GM21360 (cell line): Measurements from ENCODE around the gene CAB39.

Experiments
- ATAC-seq: cut with Tn5 transposase; IDR thresholded peaks from one replicate; pipeline ENCODE4 v1.9.1; 2021; ENCODE audit warnings: mild to moderate bottlenecking, moderate library complexity; ENCODE audit not compliant: unreplicated experiment

The CAB39 gene

GRCh38 chr2:230712443-230713330, at the start of gene CAB39:
TSS of gene CAB39 (plus strand) at chr2:230712842. CDS start at chr2:230760002, 47,160 bp downstream.
- peak; percentile 83 for ATAC-seq

DNA sequence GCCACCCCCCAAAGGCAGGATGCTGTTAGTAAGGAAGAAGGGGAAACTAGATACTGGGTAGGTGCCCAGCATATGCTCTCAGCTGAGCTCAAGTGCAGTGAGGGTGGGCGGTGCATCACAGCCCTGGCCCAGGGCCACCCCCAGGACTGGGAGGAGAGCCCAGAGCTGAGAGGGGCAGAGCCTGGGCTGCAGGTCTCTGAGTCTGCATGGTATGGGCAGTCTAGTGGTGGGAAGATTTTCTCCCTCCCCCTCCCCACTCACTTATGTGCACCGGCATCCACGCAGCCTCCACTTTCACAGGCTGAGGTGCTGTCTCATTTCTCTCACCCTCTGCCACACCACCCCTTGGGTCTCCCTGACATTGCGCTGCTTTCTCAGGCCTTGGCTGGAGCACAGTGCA, 48.5 kb upstream of the CAB39 start:
- ATAC-seq = no peak

- ATAC-seq = no peak
These were observed 47.8 kb upstream of the CAB39 start for GRCh38 chr2:230664844-230665243.

GRCh38 chr2:230665263-230665691, 47.4 kb upstream of the CAB39 start:
- ATAC-seq = no peak

DNA sequence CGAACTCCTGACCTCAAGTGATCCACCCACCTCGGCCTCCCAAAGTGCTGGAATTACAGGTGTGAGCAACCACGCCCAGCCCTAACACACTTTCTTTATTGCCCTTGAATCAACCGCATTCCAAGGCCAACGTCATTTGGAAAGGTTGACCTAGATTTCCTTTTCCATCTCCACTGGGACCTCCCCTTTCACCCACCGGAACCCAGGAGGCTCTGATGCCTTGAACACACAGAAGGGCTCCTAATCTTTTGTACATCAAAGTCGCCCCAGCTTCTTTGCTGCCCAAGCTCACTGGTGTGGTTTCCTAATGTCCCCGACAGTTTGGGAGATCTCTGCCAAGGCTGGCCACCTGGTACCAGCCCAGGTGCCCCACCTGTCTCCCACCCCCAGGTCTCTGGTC, 46.2 kb upstream of the CAB39 start:
- ATAC-seq = no peak

GRCh38 chr2:230666885-230667712, 45.5 kb upstream of the CAB39 start:
- no peak for ATAC-seq

GRCh38 chr2:230668184-230668938, 44.3 kb upstream of the CAB39 start:
- peak; percentile 59 for ATAC-seq

GRCh38 chr2:230668939-230669303, 43.7 kb upstream of the CAB39 start:
- ATAC-seq = peak; percentile 32

GRCh38 chr2:230669386-230669950, 43.2 kb upstream of the CAB39 start:
- no peak for ATAC-seq

DNA sequence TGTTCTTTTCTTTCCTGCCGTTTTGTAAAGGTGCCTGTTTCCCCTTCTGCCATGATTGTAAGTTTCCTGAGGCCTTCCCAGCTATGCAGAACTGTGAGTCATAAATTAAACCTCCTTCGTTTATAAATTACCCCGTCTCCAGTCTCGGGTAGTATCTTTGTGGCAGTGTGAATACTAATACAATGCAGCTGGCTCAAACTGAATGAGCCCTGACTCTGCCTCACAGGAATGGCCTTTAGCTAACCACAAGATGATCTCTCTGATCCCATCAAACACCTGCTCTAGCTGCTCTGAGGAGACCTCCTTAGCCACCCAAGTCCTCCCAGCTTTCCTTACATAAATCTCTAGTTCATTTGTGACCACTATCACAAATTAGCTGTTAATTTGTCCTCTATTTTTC, 41.5 kb upstream of the CAB39 start:
- no peak for ATAC-seq

GRCh38 chr2:230672836-230673235, 39.8 kb upstream of the CAB39 start:
- ATAC-seq = no peak

DNA sequence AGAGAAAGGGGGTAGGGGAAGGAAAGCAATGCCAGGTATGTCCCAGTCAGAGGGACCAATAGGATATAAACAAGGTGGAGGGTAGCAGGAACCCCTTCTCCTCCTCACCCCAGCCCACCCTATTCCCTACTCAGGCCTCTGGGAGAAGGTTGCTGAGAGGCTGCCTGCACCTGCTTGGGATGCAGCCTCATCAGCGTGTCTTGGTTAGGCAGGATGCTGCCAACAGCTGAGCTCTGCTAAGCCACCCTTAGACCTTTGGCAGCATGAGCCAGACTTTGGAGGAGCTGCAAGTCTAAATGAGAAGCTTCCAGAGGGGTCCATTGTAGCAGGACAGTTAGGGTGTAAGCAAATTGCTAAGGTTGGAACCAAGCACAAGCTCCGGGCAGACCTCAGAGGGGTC, 38.2 kb upstream of the CAB39 start:
- ATAC-seq = no peak

DNA sequence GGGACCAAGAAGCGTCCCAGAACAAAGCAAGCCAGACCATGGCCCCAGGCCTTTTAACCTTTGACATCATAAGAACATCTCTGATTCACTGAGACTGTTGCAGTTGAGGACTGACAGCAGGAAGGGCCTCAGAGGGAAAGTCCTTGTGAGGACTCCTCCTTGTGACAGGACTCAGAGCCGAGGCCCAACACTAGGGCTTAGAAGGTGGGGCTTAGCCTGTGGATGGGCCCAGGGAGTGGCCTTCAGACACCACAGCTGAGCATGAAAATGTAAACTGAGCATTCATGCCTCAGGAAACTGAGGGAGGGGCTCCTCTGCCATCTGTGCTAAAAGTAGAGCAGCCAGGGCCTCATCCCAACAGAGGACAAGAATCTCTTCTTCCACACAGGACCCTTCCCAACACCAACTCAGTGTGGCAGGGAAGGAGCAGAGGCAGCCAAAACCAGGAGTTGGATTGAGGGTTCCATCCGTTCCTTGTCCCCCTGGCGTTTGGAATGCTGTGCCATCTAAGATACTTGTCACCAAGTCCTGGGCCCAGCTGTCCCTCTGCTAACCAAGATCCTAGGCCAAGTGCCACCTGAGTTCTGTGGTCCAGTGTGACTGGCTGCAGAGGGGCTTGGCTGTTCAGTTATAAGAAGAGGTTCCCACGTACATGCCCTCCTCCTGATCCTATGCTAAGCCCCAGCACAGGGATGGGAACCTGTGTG, 37.5 kb upstream of the CAB39 start:
- no peak for ATAC-seq

DNA sequence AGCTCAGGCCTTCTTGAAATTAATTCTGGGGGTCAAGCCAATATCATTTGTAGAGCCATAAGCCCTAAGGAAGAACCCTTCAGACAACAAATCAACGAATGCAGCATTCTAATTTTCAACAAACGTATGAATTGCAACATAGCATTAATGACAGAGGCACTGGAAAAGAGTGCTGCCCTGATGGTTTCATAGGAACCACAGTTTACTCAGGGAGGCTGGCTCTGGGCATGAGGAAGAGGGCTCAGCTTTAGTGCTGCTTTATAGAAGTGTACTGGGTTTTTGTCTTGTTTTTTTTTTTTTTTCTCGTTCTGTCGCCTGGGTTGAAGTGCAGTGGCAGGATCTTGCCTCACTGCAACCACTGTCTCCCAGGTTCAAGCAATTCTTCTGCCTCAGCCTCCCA, 36.1 kb upstream of the CAB39 start:
- no peak for ATAC-seq

DNA sequence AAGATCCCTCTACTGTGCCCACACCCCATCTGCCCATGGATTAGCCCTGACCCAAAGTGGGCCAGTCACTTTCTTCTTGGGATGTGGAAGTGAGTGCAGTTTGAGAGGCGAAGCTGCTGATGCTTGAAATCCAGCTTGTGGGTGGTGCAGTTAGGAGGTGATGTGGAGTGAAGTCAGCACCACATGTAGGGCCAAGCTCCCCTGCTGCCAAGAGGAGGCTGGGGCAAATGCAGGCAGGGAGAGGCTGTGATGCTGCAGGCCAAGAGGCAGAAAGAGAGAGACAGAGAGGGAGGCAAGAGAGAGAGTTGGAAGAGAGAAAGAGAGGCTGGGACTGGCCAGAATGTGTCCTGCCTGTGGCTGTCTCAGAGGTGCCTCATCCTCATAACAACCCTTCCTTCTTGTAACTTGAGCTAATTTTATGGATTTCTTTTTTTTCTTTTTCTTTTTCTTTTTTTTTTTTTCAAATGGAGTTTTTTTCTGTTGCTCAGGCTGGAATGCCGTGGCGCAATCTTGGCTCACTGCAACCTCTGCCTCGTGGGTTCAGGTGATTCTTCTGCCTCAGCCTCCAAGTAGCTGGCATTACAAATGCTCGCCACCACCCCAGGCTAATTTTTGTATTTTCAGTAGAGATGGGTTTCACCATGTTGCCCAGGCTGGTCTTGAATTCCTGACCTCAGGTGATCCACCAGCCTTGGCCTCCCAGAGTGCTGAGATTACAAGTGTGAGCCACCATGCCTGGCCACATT, 35.3 kb upstream of the CAB39 start:
- ATAC-seq = no peak

- ATAC-seq = no peak
These were observed 34.6 kb upstream of the CAB39 start for GRCh38 chr2:230678018-230678417.

GRCh38 chr2:230678451-230678850, 34.2 kb upstream of the CAB39 start:
- ATAC-seq = no peak

DNA sequence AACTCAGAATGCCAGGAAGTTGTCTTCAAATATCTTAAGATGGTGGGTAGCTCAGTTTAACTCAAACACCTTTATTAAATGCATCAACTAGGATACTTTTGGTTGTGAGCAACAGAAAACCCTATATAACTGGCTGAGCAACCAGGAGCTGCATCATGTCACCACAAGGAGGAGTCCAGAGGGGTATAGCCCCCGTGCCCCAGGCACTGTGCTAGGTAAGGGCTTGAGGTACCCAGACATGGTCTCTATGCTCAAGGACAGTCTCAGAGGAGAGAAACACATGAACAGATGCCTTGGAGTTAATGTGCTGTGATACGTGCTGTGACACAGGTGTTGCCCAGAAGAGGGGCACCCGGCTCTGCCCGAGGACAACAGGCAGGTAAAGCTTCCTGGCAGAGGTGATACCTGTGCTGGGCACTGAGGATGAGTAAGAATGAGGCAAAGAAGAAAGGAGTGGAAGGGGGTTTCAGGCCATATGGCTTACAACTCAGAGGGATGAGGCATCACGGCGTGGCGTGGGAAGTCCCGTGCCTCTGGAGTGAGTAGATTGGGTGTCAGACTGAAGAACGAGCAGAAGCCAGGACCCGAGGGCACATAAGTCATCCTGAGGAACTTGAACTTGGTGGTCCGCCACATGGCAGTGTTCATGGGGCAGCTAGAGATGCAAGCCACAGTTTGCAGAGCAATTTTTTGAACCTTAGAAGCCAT, 32.0 kb upstream of the CAB39 start:
- no peak for ATAC-seq

DNA sequence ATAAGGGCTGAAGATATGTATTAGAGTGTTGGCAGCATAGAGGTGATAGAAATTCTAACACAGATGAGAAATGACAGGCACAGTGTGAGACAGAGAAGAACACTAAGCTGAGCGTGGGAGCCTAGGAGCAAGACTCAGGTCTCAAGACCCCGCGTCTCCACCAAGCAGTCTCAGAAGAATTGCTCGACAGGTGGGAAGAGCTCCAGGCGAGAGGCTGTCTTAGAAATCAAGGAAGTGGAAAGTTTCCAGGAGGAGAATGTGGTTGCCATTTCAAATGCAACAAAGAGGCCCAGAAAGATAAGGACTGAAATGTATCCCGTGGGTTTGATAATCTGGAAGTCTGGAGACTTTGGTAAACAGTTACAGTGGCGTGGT, 31.5 kb upstream of the CAB39 start:
- ATAC-seq = no peak
